ENCODE measurements around the gene POLR1E.
A peak's percentile ranks its signal among the peaks of the same experiment; 100 is the strongest.
"Not testable (repeated sequence)": the region's sequence is repeated elsewhere in the genome, so short reads cannot be mapped to it uniquely, and the experiment has no call there.

The POLR1E gene

GRCh38 chr9:37464426-37465248 lies 21.1 kb upstream of the POLR1E start:
- DNase-seq (ENCODE audit: low read depth in 4 of 4, low spot score in 1 of 4), result peak; percentile 42 to 73 (median 60)

GRCh38 chr9:37465249-37466036 lies 20.3 kb upstream of the POLR1E start, which contains the start of gene ZBTB5:
Gene ZBTB5 (minus strand): TSS chr9:37465450. CDS start chr9:37442551, 22,899 bp downstream.
- DNase-seq (ENCODE audit: low read depth in 4 of 4, low spot score in 1 of 4), result peak; percentile 97 to 99 (median 98)

DNA sequence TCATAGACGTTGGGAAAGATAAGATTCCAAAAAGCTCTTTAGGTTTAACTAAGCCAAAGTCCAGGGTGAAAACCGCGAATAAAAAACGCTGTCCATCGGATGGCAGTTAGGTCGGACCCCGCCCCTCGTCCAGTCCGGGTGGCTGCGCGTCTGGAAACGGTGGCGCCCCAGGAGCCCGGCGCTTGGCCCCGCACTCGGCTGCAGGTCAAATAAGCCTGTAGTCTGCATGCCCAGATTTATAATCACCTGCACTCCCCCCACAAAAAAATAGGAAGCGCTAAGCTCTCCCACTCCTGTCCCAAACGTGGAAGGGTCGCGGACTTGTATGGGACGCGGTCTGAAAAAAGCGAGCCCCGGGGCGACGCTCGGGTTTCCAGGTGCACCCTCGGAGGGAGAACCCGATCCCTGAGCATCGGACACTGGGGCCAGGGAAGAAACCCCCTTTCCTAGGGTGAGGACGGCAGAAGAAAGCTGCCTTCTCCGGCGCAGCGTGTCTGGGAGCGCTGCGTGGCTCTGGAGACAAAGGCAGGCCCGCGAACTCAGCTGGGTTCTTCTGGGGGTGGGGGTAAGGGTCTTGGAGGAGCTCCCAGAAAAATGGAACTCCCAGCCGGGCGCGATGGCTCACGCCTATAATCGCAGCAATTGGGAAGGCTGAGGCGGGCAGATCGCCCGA lies 19.6 kb upstream of the POLR1E start:
- peak in 2 of 4 experiments; percentile 22 for DNase-seq (ENCODE audit: low read depth in 4 of 4, low spot score in 1 of 4)

DNA sequence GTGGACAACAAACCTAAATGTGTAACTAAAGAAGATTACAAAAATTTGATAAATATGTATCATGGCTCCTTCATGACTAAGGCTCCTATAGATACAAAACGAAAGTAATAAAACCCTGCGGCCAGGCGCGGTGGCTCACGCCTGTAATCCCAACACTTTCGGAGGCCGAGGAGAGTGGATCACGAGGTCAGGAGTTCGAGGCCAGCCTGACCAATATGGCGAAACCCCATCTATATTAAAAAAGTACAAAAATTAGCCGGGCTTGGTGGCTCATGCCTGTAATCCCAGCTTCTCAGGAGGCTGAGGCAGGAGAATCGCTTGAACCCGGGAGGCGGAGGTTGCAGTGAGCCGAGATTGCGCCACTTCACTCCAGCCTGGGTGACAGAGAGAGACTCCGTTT lies 18.2 kb upstream of the POLR1E start:
- not testable (repeated sequence) for DNase-seq (ENCODE audit: low read depth in 4 of 4, low spot score in 1 of 4)

GRCh38 chr9:37468620-37469019 lies 17.1 kb upstream of the POLR1E start:
- no peak for DNase-seq (ENCODE audit: low read depth in 4 of 4, low spot score in 1 of 4)

- no peak for DNase-seq (ENCODE audit: low read depth in 4 of 4, low spot score in 1 of 4)
Measured at GRCh38 chr9:37471942-37472684, 13.6 kb upstream of the POLR1E start.

DNA sequence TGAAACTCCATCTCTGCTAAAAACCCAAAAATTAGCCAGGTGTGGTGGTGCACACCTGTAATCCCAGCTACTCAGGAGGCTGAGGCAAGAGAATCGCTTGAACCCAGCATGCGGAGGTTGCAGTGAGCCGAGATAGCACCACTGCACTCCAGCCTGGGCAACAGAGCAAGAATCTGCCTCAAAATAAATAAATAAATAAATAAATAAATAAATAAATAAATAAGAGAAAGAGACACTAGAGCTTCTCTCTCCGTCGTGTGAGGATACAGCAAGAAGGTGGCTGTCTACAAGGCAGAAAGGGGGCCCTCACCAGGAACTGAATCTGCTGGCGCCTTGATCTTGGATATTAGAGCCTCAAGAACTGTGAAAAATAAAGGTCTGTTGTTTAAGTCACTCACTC lies 11.8 kb upstream of the POLR1E start:
- DNase-seq (ENCODE audit: low read depth in 4 of 4, low spot score in 1 of 4), result not testable (repeated sequence)

GRCh38 chr9:37474438-37474837 lies 11.3 kb upstream of the POLR1E start:
- no peak for DNase-seq (ENCODE audit: low read depth in 4 of 4, low spot score in 1 of 4)

DNA sequence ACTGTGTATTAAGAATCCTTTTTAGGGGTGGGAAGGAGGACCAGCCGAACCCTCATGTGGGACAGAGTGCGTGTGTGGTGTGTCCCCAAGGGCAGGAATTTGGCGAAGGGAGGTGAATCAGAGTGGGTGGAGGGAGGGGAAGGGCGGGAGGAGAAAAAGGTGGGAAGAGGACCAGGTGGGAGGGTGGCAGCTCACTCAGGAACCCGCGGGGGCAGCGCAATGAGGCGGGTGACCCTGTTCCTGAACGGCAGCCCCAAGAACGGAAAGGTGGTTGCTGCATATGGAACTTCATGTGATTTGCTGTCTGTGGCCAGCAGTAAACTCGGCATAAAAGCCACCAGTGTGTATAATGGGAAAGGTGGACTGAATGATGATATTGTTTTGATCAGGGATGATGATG lies 8.8 kb upstream of the POLR1E start:
- no peak for DNase-seq (ENCODE audit: low read depth in 4 of 4, low spot score in 1 of 4)

DNA sequence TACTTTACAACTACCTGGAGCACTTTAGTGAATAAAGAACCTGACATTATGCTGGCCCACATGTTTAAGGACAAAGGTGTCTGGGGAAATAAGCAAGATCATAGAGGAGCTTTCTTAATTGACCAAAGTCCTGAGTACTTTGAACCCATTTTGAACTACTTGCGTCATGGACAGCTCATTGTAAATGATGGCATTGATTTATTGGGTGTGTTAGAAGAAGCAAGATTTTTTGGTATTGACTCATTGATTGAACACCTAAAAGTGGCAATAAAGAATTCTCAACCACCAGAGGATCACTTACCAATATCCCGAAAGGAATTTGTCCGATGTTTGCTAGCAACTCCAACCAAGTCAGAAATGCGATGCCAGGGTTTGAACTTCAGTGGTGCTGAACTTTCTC lies 8.3 kb upstream of the POLR1E start:
- not testable (repeated sequence) for DNase-seq (ENCODE audit: low read depth in 4 of 4, low spot score in 1 of 4)

DNA sequence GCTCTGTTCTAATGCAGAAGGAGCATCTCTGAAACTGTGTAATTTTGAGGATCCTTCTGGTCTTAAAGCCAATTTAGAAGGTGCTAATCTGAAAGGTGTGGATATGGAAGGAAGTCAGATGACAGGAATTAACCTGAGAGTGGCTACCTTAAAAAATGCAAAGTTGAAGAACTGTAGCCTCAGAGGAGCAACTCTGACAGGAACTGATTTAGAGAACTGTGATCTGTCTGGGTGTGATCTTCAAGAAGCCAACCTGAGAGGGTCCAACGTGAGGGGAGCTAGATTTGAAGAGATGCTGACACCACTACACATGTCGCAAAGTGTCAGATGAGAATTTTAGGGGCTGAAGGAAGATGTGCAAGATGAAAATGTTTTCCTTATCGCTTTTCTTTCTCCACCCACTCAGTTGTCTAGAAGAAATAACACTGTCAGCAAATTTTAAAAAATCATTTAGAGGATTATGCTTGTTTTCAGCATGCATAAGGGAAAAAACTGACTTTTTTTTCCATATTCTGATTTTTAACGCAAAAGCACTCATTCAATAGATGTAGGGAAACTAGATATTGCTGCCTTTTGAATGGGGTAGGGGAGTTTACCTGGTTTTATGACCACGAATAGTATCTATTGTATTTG lies 7.6 kb upstream of the POLR1E start:
- not testable (repeated sequence) for DNase-seq (ENCODE audit: low read depth in 4 of 4, low spot score in 1 of 4)

- no peak for DNase-seq (ENCODE audit: low read depth in 4 of 4, low spot score in 1 of 4)
Measured at GRCh38 chr9:37480759-37481158, 5.0 kb upstream of the POLR1E start.

DNA sequence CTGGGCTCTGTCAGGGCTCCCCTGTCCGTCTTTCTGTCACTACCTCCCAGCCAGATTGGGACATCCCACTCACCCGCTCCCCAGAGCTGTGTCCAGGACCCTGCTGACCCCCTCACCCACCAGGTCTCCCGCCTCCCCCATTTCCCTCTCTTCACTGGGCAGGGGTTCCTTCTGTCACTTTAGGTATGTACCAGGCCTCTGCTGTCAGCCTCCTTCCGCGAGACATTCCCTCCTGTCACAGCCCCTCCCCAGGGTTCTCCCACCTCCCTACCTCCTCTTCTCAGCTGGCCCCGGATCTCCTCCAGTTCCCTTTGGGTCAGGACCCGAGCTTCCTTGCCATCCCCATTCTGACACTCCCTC lies 488 bp downstream of the POLR1E start:
- DNase-seq (ENCODE audit: low read depth in 4 of 4, low spot score in 1 of 4), result no peak

- no peak for DNase-seq (ENCODE audit: low read depth in 4 of 4, low spot score in 1 of 4)
Measured at GRCh38 chr9:37486616-37487548, 1.1 kb downstream of the POLR1E start.

- no peak for DNase-seq (ENCODE audit: low read depth in 4 of 4, low spot score in 1 of 4)
Measured at GRCh38 chr9:37491939-37492338, 6.2 kb downstream of the POLR1E start.

- no peak for DNase-seq (ENCODE audit: low read depth in 4 of 4, low spot score in 1 of 4)
Measured at GRCh38 chr9:37495571-37495970, 9.8 kb downstream of the POLR1E start.

GRCh38 chr9:37496020-37496419 lies 10.3 kb downstream of the POLR1E start:
- DNase-seq (ENCODE audit: low read depth in 4 of 4, low spot score in 1 of 4), result no peak

DNA sequence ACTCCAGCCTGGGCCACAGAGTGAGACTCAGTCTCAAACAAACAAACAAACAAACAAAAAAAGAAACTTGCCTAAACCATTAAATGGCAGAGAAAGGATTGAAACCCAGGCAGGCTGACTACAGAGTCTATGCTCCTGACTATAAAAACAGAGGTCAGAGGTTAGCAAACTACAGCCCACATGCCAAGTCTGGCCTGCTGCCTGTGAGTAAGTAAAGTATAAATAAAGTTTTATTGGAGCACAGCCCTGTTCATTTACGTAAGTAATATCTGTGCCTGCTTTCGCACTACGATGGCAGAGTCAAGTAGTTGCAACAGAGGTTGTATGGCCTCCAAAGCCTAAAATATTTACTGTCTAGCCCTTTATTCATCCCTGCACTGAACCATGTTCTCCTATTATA lies 11.6 kb downstream of the POLR1E start:
- no peak for DNase-seq (ENCODE audit: low read depth in 4 of 4, low spot score in 1 of 4)

DNA sequence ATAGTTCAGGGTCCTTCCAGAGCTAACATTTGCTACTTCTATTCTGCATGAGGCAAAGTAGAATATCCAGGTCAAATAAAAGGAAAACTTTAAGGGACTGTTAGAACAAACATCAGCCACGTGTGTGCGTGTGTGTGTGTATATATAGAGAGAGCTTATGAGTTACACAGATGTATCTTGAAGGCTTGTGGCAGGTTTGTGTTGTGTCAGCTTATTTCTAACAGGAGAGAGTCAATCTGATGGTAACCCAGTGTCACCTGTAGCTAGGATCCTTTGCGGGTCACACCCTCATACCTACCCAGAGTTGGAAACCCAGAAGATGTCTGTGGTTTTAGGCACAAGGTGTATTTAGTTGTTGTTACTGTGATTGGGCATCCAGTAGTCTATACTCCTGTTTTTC lies 12.7 kb downstream of the POLR1E start:
- DNase-seq (ENCODE audit: low read depth in 4 of 4, low spot score in 1 of 4), result no peak
